GM12872 (cell line): Measurements from ENCODE around the gene ERBB4.

ENCODE experiments used
- CTCF ChIP-seq: IDR thresholded peaks from 3 replicates; pipeline ENCODE4 v1.5.1; 2011; ENCODE audit warnings: low read depth, mild to moderate bottlenecking, low read length, moderate library complexity; ENCODE audit not compliant: insufficient read depth

ERBB4 gene

GRCh38 chr2:211468217-211468616 is 1070.4 kb downstream of the ERBB4 start:
- no peak for TF ChIP-seq CTCF

DNA sequence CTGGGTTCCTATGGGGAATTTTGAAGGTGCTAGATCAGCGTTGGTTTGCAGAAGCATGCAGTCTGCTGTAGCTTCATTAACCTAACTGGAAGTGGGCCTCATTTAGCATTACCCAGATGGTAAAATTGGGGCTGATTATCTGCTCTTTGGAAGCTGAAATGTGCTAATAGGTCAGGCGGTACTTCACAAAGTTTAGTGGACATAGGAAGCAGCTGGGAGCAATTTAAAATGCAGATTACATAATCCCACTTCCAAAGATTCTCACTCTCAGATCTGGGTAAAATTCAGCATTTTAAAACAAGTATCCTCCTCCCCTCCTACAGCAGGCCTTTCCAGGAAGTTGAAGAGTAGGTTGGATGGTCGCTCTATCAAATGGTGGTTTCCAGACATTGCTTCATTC is 1075.2 kb downstream of the ERBB4 start:
- TF ChIP-seq CTCF = no peak

- no peak for TF ChIP-seq CTCF
Observed at GRCh38 chr2:211458974-211459373, 1079.6 kb downstream of the ERBB4 start.

- TF ChIP-seq CTCF = no peak
Observed at GRCh38 chr2:211457325-211457724, 1081.3 kb downstream of the ERBB4 start.

DNA sequence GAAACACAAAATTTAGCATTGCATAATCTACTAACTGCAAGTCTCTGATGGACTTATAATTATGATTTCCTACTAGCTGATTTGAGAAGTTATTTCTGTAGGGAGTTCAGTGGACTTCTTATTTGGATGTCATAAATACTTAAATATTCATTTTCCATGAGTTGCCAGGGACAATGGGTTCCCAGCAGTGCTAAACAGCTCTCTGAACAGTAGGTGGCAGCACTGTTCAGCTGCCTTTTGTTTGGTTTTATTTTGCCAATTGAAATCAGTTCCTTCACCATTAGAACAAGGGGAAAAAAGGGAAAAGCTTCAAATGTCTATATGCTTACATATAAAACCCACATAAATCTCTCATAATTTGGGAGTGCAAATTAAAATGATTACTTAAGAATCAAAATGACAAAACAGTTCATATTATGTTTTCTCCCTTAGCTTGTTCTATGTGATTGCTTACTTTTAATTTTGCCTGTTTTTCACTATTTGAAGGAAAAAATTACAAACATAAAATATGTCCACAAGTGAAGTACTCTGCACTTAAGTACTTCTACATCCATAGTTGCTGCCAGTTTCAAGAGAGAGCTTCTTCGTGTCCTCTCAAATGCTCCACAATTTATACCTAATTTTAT is 1083.3 kb downstream of the ERBB4 start:
- peak; percentile 89 for TF ChIP-seq CTCF

DNA sequence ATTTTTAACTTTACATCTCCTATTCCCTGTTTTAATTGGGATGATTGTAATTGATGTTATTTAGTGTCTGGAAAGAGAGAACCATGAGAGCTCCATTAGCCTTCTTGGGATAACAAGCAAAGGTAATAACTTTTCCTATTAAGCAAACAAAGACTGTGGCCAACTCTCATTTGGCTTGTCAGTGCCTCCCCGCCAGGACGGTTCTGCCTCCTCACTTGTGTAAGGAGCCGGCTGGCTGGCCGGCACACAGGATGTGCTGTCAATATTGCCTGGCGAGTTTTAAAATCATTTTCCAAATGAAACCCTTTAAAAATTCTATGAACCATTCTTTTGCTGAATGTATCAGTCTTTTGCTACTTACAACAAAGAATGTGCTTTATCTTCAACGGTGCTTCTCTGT is 1083.9 kb downstream of the ERBB4 start:
- TF ChIP-seq CTCF = no peak

GRCh38 chr2:211453311-211453887 is 1085.2 kb downstream of the ERBB4 start:
- TF ChIP-seq CTCF = no peak

DNA sequence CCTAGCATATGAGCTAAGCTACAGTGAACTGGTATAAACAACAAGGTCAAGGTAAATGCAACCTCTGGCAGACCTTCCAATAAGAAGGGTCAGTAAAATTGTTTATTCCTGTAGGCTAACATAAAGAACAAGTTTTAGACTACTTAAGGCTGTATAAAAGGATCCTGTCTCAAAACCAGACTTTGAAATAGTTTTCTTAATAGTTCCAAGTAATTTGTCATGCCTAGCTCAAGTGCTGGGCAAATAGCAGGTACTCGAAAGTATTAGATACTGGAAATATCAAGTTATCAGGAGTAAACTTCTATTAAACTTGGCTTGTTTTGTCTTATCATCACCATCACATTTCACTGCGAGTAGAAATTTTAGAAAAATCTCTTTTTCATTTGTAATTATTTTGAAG is 1087.0 kb downstream of the ERBB4 start:
- TF ChIP-seq CTCF = no peak
